Measurements from ENCODE around the gene AK8.
"Not testable (repeated sequence)": the region's sequence is repeated elsewhere in the genome, so short reads cannot be mapped to it uniquely, and the experiment has no call there.

AK8 gene

DNA sequence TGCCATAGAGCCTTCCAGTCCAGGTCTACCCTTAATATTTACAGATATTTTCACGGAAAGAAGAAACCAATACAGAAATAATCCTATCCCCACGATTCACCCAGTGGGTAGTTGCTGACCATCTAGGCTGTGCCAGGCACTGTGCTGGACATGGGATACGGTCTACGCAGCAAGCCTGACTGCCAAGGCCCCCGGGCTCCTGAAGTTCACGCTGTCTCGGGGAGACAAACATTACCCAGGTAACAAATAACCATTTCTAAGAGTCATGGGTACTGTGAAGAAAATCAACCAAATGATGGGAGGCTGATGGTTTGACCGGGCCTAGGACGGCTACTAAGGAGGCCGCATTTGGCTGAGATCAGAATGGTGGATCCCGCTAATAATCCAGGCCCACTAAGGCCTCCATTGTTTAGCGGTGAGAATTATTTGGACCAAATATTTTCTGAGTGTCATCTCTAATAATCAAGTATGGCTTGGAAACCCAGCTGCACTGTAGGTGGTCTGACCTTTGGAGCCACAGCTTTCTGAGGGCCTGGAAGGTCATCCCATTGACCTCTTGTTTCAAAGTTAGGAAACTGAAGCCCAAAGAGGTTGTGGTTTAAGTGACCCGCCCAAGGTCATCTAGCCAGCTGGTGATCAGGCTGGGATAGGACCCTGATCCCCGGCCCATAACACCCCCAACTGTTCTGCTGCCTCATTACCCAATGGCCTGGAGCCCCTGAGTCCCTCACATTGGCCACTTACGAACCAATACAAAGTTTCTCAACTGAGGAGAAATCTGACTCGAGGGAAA, 82.4 kb downstream of the AK8 start:
- no peak for DNase-seq

DNA sequence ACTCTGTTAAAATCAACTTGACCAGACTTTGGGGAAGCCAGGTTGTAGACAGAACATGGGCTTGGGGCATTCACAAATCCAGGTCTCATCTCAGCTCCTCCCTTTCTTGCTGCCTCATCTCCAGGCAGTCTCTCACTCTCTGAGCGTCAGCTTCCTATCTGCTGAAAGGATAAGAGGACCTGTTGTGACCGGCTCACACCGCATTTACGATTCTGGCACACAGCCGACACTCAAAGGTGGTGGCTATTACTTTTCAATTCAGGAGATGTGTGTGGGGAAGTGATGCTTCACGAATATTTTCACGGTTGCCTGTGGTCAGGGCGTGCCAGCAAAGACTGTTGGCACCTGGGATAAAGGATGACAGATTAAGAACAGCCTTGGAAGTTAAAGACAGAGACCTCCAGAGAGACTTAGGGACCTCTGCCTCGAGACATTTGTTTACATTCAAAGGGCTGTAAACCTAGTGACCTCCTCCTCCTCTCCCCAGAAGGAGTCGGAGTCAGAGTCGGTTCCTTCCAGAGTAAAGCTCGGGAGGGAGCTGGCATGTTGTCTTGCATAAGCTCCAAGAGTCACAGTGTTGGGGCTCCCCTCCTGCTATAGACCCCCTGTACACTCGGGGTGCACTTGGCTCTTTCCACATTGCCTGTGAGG, 83.2 kb downstream of the AK8 start:
- DNase-seq: no peak

DNA sequence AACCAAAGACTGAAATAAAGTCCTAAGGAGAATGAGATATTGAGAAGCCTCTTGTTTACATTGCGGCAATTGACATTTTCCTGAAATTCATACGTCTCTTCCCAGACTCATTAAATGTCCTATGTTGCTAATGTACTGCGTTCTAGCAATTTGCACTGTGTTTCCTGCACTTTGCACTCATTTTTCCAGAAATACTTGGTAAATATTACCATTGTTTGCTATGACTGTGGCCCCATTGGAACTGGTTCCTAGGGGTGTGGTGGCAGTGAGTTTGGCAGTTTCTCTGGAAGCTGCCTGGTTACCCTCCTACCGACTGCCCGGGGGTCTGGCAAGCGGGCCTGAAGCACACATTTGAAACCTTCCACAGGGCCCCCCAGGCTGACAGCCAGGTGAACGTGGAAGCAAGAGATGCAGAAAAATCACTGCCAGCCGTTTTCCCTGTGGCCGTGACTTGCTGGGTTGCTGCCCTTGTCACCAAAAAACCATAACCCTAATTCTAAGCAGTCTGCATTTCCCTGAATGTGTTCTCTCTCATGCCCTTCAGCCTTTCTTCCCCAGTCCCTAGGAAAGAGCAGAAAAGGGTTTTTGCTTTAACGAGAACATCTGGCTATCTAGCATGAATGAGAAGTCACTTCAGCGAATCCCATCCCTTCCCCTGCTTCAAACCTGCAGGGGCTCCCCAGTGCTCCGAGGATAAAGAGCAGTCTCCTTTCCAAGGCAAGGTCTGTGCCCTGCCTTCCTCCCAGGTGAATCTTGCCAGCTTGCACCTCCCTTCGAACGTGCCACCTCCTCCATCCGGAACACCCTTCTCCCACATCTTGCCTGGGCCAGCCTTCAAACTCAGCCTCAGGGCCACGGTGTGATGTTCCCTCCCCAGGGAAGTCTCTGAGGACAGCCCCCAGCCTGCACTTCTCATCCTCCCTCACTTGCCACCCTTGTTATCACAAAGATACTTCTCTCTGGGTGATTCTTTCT, 84.2 kb downstream of the AK8 start:
- no peak for DNase-seq

DNA sequence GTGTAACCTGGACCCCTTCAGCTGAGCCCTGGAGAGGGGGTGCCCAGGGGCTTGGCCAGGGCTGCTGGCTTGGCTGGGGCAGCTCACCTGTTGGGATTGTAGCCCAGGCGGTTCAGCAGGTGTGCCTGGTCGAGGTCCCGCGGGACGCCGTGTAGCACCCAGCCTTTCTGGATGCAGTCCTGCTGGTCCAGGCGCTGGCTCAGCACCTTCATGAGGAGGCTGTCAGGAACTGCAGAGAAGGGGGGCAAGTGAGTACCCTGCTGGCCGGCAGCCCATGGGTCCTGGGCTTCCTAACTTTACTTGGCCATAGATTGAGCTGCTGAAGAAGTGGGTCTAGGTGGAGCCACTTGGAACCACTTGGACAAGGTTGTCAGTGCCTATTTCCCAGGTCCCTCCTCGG, 85.5 kb downstream of the AK8 start:
- no peak for DNase-seq

DNA sequence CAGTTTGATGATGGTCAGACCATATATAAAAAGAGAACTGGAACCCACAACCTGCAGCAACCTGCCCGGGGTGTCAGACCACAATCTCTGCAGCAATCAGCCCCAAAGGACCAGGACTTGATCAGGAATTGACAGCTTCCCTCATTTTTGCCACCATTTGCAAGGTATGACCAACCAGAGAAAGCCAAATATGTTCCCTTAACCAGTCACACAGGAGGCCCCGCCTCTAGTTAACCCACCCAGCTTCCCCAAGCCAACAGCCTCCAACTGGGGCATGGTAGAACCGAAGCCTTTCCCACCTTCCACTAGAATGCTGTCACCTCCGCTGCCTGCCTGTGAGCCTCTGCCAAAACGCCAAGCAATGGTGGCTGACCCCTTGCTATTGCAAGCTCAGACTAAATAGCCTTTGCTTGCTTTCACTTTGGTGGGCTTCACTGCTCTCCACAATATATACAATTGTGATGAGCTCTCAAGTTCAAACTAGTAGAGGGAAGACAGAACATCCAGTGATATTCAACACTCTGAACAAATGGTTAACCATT, 86.3 kb downstream of the AK8 start:
- DNase-seq: no peak

DNA sequence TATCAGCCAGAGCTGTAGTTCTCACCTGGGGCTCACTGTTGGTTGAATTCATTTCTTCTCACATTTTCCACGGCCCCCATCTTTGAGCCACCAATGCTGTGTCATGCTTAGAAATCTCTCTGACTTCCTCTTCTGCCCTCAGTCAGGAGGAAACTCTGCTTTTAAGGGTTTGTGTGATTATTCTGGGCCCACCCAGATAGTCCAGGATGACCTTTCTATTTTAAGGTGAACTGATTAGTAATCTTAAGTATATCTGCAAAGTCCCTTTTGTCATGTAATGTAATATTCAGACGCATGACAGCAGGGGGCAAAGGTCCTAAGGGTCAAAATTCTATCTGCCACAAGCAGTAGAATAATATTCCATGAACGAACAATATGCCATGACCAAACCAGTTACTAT, 88.4 kb downstream of the AK8 start:
- peak; percentile 58 to 74 (median 68) for DNase-seq

DNA sequence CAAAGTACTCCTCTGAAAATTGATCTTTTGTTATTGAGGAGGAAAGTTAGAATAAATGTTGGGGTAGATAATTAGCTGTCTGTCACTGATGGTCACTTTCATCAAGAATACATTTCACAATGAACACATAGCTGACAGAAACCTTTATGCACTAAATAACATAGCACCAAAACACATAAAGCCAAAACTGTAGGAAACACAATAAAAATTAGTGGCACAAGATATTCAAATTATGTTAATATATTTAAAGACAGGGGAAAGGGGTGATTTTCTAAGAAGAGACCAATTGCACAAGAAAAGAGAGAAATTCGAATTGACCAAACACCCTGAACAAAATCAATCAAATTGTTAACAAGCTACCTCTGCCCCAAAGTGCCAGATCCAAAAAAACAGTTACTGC, 89.7 kb downstream of the AK8 start:
- DNase-seq: no peak

DNA sequence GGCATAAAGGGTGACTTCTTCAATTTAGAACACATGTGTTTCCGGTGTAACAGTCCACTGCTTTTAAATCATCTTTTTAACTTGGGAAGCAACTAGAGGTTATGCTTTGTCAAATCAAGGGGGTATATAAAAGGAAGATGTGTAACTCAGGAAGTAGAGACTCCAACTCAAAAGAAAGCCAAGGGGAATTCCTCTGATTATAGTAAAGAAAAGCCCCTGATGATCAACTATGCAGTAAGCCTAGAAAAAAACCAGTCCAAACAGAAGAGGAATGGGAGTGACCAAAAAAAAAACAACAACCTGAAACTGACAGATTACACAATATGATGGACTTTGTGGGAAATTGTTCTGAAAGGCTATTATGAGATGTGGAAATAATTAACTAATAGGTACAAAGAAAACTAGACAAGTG, 90.3 kb downstream of the AK8 start:
- DNase-seq: peak in 2 of 4 experiments; percentile 51 to 54

DNA sequence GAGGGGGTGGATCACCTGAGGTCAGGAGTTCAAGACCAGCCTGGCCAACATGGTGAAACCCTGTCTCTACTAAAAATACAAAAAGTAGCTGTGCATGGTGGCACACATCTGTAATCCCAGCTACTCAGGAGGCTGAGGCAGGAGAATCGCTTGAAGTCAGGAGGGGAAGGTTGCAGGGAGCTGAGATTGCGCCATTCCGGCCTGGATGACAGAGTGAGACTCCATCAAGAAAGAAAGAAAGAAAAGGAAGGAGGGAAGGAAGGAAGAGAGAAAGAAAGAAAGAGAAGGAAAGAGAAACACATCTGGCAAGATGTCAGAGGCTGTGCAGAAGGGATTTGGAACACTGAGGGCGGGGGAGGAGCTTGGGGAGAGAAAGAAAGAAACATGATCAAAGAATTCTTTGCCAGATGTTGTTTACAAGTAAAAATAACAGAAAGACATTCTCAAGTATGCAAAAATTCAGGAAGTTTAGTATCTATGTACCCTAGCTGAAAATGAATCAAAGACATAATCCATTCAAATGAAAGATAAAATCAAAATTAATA, 93.7 kb downstream of the AK8 start:
- no peak for DNase-seq

DNA sequence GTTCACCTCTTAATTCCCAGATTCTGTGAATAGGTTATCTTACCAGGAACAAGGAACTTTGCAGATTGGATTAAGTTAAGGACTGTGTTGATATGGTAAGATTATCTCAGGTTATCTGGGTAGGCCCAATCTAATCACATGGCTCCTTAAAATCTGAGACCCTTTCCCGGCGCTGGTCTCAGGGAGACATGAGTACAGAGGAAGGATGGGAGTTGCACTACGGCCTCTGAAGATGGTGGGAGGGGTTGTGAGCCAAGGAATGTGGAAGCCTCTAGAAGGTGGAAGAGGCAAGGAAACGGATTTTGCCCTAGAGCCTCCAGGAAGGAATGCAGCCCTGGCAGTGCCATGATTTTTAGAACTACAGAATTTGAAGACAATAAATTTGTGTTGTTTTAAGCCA, 95.1 kb downstream of the AK8 start:
- DNase-seq: no peak

DNA sequence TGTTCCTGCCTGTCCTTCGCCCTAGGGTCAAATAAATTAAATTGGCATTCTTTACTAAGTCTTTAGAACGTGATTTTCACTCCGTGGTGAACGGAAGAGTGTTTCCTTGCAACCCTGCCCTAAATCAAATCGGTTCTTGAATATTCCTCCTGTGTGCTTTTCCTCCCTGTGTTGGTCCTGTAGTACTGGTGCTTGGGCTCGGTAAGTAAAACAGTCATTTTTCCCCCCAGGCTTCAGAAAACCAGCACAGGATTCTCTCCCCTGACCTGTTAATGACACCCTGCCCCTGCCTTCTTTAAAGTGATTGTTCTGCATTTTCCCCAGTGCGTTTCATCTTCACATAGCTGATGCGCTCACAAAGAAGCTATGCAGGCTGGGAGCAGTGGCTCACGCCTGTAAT, 96.0 kb downstream of the AK8 start:
- DNase-seq: no peak

DNA sequence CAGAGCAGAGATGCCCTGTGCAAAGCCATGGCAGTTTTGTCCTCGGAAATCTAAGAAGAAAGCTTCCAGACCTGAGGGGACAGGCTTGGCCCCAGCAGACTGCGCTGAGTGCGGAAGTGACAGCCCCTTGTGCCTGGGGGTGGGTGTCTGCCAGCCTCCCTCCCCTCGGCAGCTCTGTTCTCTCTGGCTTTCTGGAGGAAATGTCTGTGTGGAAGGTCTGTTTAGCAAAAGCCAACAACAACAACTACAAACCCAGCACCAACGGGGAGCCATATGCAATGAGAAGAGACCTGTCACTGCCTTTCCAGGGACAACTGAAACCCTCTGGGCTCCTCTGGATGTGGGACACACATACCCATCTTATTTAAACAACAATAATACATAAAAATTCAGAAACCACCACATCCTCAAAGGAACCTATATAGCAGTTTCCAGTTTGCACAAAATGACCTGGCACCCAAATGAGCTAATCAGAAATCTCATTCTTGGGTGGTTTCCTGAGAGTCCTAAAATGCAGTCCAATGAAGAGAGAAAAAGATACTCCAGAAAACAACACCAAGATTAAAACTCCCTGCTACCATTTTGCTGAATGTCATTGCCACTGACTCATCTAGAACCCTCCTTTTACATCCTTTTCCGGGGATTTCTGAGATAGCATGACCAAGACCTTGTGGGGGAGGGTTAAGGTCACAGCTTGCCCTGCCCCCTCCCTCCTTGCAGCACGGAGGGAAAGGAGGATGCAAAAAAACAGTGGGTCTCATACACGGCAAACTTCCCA, 97.7 kb downstream of the AK8 start:
- DNase-seq: peak in 2 of 4 experiments; percentile 16 to 46

DNA sequence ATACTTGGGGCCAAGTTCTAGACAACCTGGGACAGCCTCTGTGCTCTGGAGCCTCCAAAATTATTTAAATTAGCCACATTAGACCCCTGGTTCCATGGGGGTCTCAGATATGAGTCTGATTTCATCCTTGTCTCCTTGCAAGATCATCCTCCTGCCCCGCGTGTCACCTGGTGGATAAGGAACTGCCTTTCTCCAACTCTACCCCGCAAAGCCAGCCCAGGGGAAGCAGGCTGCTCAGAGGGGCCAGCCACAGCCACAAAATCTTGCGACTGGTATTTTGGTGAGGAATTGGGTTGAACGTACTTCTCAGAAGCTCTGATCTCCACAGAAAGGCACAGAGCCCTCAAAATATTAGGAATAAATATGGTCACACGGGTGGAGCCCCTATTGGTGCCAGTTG, 101.2 kb downstream of the AK8 start:
- no peak for DNase-seq

DNA sequence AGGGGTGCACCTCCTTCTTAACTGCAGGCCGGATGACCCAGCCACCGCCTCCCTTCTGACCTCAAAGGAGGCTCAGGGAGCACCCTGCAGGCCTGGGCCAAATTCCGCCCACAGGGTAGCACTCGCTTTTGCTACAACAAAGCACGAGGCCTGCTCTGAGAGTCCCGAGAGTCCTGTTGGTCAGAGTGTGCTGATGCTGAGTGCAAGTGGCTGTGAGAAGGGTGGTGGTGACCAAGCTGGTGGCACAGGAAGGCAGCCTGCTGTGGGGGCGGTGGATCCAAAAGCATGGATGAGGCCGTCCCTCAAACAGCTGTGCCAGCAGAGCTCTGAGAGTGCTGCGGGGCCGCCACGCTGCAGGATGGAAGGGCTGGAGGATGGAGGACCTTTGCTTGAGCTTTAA, 101.8 kb downstream of the AK8 start:
- DNase-seq: no peak

DNA sequence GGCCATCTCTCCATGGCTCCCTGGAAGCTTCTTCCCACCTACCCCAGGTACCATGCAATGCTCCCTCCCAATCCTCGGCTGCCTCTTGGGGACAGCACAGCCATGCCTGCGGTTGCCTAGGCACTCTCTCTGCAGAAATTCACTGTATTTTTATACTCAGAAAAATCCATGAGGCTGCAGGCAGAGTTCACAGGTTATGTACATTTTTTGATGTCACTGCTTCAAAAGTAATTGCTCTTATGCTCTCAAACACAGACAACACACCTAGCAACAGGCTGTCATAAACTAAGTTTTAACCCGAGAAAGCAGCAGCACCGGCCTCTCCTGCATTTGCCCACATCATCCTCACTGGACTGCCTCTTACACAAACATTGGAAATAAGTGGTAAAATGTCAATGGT, 102.4 kb downstream of the AK8 start:
- no peak for DNase-seq

DNA sequence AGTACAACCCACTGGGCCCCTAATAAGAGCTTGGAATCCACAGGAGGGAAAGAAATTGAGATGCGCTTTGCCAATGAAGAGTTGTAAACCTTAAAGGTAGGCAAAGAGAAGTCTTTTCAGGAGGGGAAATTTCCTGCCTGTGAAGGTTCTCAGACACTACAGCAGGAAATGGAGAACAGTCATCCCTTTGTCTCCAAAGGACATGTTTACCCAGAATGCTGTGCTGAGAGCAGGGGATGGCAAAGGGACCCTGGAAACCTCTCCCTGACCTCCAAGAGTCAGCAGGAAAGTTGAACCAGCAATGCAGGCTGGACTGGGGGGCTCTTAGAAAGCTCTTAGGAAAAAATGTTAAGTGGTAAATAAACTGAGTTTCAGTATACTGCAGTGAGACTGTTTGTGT, 103.2 kb downstream of the AK8 start:
- no peak for DNase-seq

DNA sequence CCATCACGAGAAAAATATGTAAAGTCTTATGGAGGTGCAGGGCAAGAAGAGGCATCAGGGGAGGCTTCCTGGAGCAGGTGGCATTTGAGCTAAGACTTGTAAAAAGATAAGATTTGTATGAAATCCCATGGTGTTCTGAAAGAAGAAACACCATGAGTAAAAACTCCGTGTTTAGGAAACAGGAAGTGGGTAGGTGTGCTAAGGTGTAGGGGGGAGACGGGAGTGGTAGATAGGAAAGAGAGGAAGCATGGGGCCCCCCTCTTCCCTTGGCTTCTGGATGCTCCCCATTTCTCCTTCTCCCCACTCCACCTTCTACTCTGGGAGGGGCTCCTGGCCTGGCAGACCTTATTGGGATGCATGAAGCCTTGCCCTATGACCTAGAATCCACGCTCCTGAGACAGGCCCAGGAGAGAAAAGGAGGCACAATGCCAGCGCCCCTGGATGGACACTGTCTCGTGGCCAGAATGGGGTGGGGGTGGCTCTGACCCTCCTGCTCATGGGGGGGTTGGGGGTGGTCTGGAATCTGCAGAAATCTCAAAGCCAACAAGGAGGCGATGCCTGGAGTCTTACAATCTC, 104.2 kb downstream of the AK8 start:
- DNase-seq: no peak

DNA sequence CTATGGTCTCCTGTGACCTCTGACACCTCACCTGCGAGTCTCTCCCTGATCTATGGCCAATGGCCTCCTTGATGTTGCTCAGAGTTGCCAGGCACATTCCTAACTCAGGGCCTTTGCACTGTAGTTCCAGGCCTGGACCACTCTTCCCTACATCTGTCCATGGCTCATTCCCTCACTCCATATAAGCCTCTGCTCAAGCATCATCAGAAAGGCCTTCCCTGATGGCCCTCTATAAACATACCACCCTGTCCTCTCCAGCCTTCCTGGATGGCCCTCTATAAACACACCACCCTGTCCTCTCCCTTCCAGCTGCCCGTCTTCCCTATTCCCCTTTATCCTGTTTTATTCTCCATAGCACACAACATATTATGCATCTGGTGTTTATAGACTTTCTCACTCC, 105.0 kb downstream of the AK8 start:
- no peak for DNase-seq

DNA sequence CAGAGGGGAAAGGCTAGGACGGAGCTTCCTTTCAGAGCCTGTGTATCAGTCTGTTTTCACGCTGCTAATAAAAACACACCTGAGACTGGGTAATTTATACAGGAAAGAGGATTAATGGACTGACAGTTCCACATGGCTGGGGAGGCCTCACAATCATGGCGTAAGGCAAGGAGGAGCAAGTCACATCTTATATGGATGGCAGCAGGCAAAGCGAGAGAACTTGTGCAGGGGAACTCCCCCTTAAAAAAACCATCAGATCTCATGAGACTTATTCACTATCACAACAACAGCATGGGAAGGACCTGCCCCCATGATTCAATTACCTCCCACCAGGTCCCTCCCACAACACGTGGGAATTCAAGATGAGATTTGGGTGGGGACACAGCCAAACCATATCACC, 106.3 kb downstream of the AK8 start:
- DNase-seq: not testable (repeated sequence)

DNA sequence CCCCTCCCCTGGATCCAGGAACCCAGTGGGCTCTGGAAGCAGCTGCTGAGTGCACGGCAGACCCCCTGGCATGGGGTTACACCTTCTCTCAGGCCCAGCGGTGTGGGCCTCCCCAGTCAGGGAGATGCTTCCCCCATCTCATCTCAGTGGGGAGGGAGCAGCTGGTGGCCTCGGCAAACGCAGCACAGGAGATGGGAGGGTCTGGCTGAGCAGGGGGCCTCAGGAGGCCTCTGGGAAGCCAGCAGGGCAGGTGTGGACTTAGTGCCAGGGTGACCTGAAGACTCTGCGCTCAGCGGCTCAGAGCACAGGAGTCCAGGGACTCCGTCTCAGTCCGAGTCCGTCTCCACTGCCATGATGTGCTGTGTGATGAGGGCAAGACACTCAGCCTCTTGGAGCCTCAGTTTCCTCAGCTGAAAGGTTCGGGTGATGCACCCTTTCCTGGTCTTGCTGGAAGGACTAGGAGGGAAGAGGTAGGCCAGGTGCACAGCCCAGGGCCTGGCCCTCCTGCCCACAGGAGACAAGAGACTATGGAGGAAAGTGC, 107.2 kb downstream of the AK8 start:
- no peak for DNase-seq

All from suppressor macrophage (primary cell).